GM21447 (cell line): Measurements from ENCODE around the gene TFAP2C.
"Not testable (repeated sequence)": the region's sequence is repeated elsewhere in the genome, so short reads cannot be mapped to it uniquely, and the experiment has no call there.

Experiments used
- ATAC-seq: cut with Tn5 transposase; IDR thresholded peaks from one replicate; pipeline ENCODE4 v1.9.1; 2021; ENCODE audit not compliant: unreplicated experiment

The TFAP2C gene

GRCh38 chr20:56614196-56614595, 14.9 kb upstream of the TFAP2C start:
- no peak for ATAC-seq

DNA sequence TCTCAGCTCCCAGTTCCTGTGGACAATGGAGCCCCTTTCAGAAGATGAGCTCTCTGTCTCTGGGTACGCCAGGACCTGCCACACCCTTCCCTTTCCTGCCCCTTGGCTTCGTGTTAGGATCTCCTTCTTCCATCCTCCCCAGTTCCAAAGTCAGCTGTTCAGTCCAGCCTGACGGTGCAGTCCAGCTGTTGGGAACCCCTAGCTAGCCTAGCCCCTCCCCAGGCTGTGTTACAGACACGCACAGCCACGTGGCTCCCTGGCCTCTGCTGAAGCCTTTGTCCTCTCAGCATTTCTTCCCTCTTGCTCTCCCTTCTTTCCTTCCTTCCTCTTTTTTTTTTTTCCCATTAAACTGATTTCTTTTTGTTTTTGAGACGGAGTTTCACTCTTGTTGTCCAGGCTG, 12.4 kb upstream of the TFAP2C start:
- no peak for ATAC-seq

DNA sequence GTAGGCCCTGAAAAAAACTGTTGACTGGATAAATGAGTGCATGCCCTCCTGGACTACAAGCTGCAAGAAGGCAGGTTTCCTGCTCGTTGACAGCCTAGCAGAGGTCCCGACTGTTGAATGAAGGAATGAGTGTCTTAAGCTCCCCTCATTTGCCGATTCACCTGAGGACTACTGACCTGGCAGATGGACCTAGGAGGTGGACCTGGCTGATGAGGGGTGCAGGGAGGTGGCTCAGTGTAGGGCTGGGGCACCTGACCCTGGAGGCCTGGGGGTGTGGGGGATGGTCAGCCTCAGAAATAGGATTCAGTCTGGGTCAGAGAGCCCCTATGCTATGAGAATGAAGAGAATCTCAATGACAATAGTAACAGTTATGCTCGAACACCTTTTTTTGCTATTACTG, 11.6 kb upstream of the TFAP2C start:
- no peak for ATAC-seq

DNA sequence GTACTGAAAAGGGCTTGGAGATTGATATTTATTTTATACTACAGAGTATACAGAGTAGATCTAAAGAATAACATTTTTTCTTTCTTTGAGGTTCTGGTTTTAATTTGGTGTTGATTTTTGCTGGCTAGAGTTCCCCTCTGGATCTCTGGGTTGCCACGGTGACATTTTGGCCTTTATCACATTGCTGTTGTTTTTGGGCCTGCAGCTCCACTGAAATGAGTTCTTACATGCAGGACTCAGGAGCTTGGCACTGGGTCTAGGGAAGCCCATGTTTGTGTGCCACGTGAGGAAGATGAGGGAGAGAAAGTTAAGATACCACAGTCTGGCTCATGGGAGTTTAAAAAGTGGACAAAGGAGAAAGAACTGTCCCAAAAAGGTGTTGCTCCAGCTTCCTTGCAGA, 7.4 kb upstream of the TFAP2C start:
- ATAC-seq = no peak

DNA sequence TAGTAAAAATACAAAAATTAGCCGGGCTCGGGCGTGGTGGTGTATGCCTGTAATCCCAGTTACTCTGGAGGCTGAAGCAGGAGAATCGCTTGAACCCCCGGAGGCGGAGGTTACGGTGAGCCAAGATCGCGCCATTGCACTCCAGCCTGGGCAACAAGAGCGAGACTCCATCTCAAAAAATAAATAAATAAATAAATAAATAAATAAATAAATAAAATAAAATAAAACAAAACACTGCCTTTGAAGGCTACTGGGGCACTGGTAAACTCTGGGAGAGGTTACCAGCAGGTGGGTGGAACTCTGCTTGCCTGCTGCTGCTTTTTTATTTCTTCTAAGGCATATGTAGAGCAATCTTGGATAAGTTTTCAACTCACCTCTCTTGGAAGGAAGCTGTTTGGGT, 5.2 kb upstream of the TFAP2C start:
- not testable (repeated sequence) for ATAC-seq

GRCh38 chr20:56624786-56625681, 4.1 kb upstream of the TFAP2C start:
- no peak for ATAC-seq

DNA sequence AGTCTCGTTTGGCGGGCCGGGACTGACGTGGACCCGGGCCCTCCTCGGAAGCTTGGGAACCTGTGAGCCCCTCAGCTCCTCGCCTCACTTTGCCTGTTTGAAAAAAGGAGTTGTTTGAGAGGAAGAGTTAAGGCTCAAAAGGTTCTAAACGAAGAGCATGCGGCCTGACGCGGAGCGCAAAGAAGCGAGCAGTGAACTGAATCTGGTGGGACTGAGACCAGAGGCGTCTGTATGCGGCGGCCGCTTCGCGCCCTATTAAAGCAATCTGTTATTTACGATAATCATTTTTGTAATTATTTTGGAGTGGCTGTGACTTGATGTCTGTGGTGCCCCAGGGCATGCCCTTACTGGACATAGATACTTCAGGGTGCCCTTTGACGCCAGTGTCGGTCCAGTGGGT, 3.3 kb upstream of the TFAP2C start:
- ATAC-seq = no peak

GRCh38 chr20:56626367-56627121, 2.6 kb upstream of the TFAP2C start:
- ATAC-seq = no peak

GRCh38 chr20:56627122-56628014, 1.7 kb upstream of the TFAP2C start:
- ATAC-seq = no peak

- no peak for ATAC-seq
Observed at GRCh38 chr20:56628015-56628872, 862 bp upstream of the TFAP2C start.

GRCh38 chr20:56629464-56630085, 469 bp downstream of the TFAP2C start:
- ATAC-seq = no peak

DNA sequence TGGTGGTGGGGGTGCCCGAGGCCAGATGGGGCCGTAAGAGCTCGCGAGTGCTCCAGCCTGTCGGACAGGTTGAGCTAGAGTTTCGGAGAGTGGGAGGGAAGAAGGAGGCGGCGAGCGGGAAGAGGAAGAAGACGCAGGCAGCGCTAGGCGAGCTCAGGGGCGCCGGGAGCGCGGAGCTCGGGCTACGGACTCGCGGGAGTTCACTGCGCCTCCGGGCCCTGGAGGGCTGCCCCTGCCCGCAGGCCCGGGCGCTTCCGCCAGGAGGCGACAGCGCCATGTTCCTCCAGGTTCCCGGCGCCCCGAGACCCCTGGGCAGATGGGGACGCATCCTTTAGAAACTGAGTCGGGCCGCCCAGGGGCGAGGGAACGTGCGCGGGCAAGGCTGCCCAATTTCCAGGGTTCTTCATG, 984 bp downstream of the TFAP2C start:
- ATAC-seq = no peak

- no peak for ATAC-seq
Observed at GRCh38 chr20:56630506-56631317, 1.6 kb downstream of the TFAP2C start.

- ATAC-seq = no peak
Observed at GRCh38 chr20:56631318-56631989, 2.3 kb downstream of the TFAP2C start.

GRCh38 chr20:56631990-56632327, 2.9 kb downstream of the TFAP2C start:
- no peak for ATAC-seq

DNA sequence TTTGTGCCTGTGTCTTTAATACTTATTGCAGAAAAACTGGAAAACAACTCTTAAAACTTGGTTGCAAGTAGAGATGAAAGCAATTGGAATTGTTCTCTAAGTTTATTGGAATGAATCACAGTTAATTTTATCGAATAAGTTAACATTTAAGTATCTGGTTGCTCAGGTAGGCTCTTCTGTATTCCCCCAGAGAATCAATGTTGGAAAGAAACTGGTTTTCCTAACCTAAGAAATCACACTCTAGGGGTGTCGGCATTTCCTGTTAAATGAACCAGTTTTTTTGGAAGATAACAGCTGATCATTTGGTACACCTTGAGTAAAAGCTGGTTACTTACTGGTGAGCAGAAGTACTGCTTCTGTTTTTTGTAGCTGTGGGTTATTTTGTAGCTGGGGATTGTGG, 5.2 kb downstream of the TFAP2C start:
- no peak for ATAC-seq

- no peak for ATAC-seq
Observed at GRCh38 chr20:56634735-56635385, 5.8 kb downstream of the TFAP2C start.

DNA sequence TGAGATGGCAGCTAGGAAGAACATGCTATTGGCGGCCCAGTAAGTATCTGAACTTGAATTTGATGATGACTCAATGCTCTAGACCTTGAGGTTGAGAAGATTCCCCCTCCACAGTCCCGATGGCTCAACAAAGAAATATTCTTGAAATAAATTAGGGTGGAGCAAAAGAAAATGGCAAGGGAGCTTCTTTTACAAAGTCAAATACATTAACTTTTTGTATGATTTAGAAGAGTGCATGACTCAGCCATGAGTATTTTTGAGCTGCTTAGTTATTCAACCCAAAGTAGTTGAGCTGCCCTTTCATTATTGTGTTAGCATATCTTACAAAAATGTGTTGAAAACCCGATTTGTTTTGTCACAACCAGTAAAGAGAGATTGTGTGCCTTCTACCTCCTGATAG, 7.6 kb downstream of the TFAP2C start:
- ATAC-seq = no peak
